ENCODE data around the gene QDPR. TPM values are rescaled to one million over a fixed set of nuclear protein-coding genes. Genes with fewer than 3 reads are reported as not detected.

QDPR gene
- total RNA-seq, 2 donors from 2014 or later = 7.3 to 13.8 TPM

DNA sequence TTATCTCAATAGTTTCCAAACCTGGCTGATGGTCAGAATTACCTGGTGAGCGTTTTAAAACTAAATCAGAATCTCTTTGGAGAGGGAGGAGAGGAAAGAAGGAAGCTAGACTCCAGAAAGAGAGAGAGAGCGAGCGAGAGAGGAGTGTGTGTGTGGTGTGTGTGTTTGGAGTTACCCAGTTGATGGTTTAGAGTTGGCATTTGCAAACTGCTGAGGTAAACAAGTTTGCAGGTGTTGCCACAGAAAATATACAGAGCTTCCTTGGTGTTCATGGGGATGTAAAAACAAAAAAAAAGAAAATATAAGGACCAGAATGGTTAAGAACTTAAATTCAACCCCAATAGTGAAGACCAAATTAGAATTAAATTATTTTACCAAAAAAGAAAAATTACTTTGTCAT, 38.7 kb upstream of the QDPR start:
- intact Hi-C loops (cut with DNase I) = loop anchor here (10.0 kb wide), 1 partner anchor 1044 kb away; no protein-coding TSS in a partner anchor
- no peaks in the 10 kb centered on the region for H3K27me3 ChIP-seq
- no peak overlapping the region for H3K4me3 ChIP-seq
- DNase-seq (no peak), ATAC-seq (no peak)
- H3K27ac ChIP-seq = no peak overlapping the region
- no peaks in the 10 kb centered on the region for H3K36me3 ChIP-seq (replicated peaks in 1 of 2; ENCODE audit: insufficient read depth in 1 of 2, low read depth in 2 of 2)
- WGBS, 2 donors = 71 to 73% methylated on average over 3 of the region's 3 CpGs
- TF ChIP-seq CTCF (IDR thresholded peaks at IDR 0.05) (no peak), POLR2A (IDR thresholded peaks at IDR 0.05) (no peak)
- no peaks in the 10 kb centered on the region for H3K9me3 ChIP-seq
- H3K4me1 ChIP-seq = no peaks in the 10 kb centered on the region

GRCh38 chr4:17546678-17547077, 34.8 kb upstream of the QDPR start:
- intact Hi-C loops (cut with DNase I) = no loop called here
- ATAC-seq = no peak

GRCh38 chr4:17546222-17546621, 34.3 kb upstream of the QDPR start:
- whole genome bisulfite sequencing, 2 donors = 72 to 74% methylated on average over 10 of the region's 10 CpGs
- Histone ChIP-seq H3K27me3 (no peaks in the 10 kb centered on the region), H3K9me3 (no peaks in the 10 kb centered on the region), H3K4me3 (no peak overlapping the region), H3K27ac (no peak overlapping the region), H3K4me1 (no peaks in the 10 kb centered on the region), H3K36me3 (replicated peaks in 1 of 2; ENCODE audit: insufficient read depth in 1 of 2, low read depth in 2 of 2) (no peaks in the 10 kb centered on the region)
- intact Hi-C loops (cut with DNase I) = no loop called here
- no peak for DNase-seq
- TF ChIP-seq CTCF (IDR thresholded peaks at IDR 0.05) (no peak), POLR2A (IDR thresholded peaks at IDR 0.05) (no peak)
- no peak for ATAC-seq

More at GRCh38 chr4:17546678-17547077, 34.8 kb upstream of the QDPR start:
- H3K27me3 ChIP-seq = no peaks in the 10 kb centered on the region
- H3K36me3 ChIP-seq (replicated peaks in 1 of 2; ENCODE audit: insufficient read depth in 1 of 2, low read depth in 2 of 2) = no peaks in the 10 kb centered on the region
- H3K4me3 ChIP-seq = no peak overlapping the region
- no peaks in the 10 kb centered on the region for H3K4me1 ChIP-seq
- H3K9me3 ChIP-seq = no peaks in the 10 kb centered on the region
- WGBS, 2 donors = 66 to 69% methylated on average over 11 to 12 of the region's 12 CpGs
- no peak for TF ChIP-seq CTCF (IDR thresholded peaks at IDR 0.05)
- TF ChIP-seq POLR2A (IDR thresholded peaks at IDR 0.05) = no peak
- H3K27ac ChIP-seq = no peak overlapping the region
- DNase-seq = no peak

GRCh38 chr4:17545374-17546140, 33.7 kb upstream of the QDPR start:
- DNase-seq = no peak
- Histone ChIP-seq H3K4me1 (no peaks in the 10 kb centered on the region), H3K9me3 (no peaks in the 10 kb centered on the region), H3K36me3 (replicated peaks in 1 of 2; ENCODE audit: insufficient read depth in 1 of 2, low read depth in 2 of 2) (no peaks in the 10 kb centered on the region), H3K27ac (no peak overlapping the region), H3K27me3 (no peaks in the 10 kb centered on the region), H3K4me3 (no peak overlapping the region)
- TF ChIP-seq POLR2A (IDR thresholded peaks at IDR 0.05) (no peak), CTCF (IDR thresholded peaks at IDR 0.05) (no peak)
- intact Hi-C loops (cut with DNase I) = no loop called here
- no peak for ATAC-seq
- WGBS, 2 donors = 60 to 65% methylated on average over 11 of the region's 11 CpGs

- intact Hi-C loops (cut with DNase I) = no loop called here
- Histone ChIP-seq H3K27me3 (no peaks in the 10 kb centered on the region), H3K36me3 (replicated peaks in 1 of 2; ENCODE audit: insufficient read depth in 1 of 2, low read depth in 2 of 2) (no peaks in the 10 kb centered on the region), H3K9me3 (no peaks in the 10 kb centered on the region), H3K4me3 (no peak overlapping the region), H3K4me1 (no peaks in the 10 kb centered on the region), H3K27ac (peak overlapping the region in 1 of 4 donors; percentile 32)
- no peak for ATAC-seq
- DNase-seq = no peak
- 33 to 47% methylated on average over 3 of the region's 3 CpGs for WGBS, 2 donors
- no peak for TF ChIP-seq CTCF (IDR thresholded peaks at IDR 0.05)
- TF ChIP-seq POLR2A (IDR thresholded peaks at IDR 0.05) = no peak
These were observed 32.9 kb upstream of the QDPR start for GRCh38 chr4:17544831-17545234.
